Lower leg skin (tissue), 4 donors: ENCODE data around the gene TMPRSS6. TPM values are rescaled to one million over a fixed set of nuclear protein-coding genes. Genes with fewer than 3 reads are reported as not detected.
A peak's percentile ranks its signal among the peaks of the same experiment; 100 is the strongest.

Experiments
- DNase-seq, 2 donors: peaks; one replicate each; pipeline ENCODE4 v3.0.0-alpha.2; 2019; ENCODE audit warnings: low spot score in 2 of 2
- H3K4me3 ChIP-seq: fragments of 200-600 bp; sonication (generic); 2 replicates; pipeline ENCODE4 v1.5.1; 2017; ENCODE audit warnings: mild to moderate bottlenecking, low read depth; ENCODE audit not compliant: poor library complexity, severe bottlenecking
- CTCF ChIP-seq, 3 donors: fragments of 450-650 bp; IDR thresholded peaks; one replicate each; pipeline ENCODE4 v1.5.1; 2016; ENCODE audit warnings: antibody characterized with exemption in 3 of 3, mild to moderate bottlenecking in 3 of 3, moderate library complexity in 2 of 3
- POLR2A ChIP-seq, 2 donors: fragments of 450-650 bp; IDR thresholded peaks; one replicate each; pipeline ENCODE4 v1.6.1; 2016 to 2017; ENCODE audit warnings: antibody characterized with exemption in 2 of 2, mild to moderate bottlenecking in 1 of 2, moderate library complexity in 1 of 2
- WGBS, 2 donors: methylation state at CpG; one replicate each; pipeline ENCODE4 v1.1.5; 2018; 5-methylcytosine and 5-hydroxymethylcytosine counted together
- intact Hi-C: fragments of 100-400 bp; cut with DNase I; formaldehyde crosslinking; loops from one replicate; pipeline ENCODE4 v1.15.0; 2023; ENCODE audit warnings: low total_unique reads
- total RNA-seq, 4 donors: library from RNA; depleted of rRNA; stranded (reverse); fragments of >200 nt; gene quantifications; one replicate each; pipeline ENCODE4 v1.1.0, GENCODE V29; 2016

Gene TMPRSS6
- total RNA-seq, 4 donors from 2014 or later, result 0.65 to 7.5 (median 2.8) TPM

DNA sequence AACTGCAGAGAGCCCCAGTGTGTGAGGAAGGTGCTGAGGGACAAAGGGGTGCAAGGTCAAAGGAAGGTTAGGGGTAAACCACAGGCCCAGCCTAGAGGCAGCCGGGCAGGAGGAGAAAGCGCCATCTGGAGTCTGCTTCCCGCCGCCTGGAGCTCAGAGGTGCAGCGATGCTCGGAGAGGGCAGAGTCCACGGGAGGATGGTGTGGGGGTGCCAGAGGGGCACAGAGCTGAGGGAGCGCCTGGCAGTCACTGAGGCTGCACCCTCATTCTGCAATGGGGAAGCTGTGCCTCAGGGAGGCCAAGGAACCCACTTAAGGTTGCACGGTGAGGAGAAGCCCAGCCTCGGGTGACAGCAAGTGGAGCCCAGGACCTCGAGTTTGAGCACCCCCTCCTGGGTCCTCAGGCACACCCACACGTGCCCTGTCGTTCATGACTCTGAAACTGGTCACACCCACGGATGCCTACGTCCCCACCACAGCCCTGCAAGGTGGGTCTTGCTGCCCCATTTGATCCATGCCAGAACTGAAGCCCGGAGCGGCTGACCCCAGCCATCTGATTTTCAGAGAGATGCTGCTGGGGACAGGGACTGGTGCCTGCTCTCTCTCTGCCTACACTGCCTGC is 38.6 kb upstream of the TMPRSS6 start:
- DNase-seq, result no peak
- 63 to 70% methylated on average over 16 to 17 of the region's 17 CpGs for WGBS, 2 donors
- no peak for TF ChIP-seq CTCF (IDR thresholded peaks at IDR 0.05)
- no peak for TF ChIP-seq POLR2A (IDR thresholded peaks at IDR 0.05)
- intact Hi-C loops, result loop anchor here (10.0 kb wide), 1 partner anchor 1393 kb away; no protein-coding TSS in a partner anchor
- no peak overlapping the region for H3K4me3 ChIP-seq

DNA sequence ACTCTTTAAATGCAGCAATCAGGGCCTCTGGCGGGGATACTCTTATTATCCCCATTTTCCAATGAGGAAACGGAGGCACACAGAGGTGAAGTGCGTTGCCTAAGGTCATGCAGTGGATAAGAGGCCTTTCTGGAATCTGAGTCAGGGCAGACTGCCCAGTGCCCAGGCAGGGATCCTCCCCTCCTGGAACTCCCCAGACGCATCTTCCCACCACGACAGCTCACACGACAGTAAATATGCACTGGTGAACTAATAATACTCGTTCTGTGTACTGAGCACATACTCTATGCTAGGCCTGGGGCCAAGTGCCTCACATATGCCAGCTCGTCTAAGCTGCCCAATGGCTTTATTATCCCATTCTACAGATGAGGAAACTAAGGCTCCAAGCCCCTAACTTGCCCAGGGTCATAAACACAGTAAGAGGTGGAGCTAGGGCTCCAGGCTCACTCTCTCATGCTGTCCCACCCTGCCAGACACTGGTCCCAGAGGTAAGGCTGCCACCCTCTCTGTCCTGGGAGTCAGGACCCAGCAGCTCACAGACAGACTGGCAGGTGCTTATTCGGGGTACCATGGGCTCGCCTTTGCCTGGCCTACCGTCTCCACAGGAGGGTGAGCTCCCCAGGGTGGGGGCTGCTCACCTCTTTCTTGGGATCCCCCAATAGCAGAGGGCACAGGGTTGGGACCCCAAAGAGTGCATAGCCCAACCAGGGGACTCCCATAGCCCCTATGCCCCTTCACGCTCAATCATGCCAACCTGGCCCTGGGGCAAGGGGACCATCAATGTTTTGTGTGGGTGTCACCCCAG is 37.9 kb upstream of the TMPRSS6 start:
- TF ChIP-seq POLR2A (IDR thresholded peaks at IDR 0.05), result no peak
- no peak for TF ChIP-seq CTCF (IDR thresholded peaks at IDR 0.05)
- DNase-seq, result no peak
- WGBS, 2 donors, result 69 to 70% methylated on average over 9 to 12 of the region's 12 CpGs
- intact Hi-C loops, result loop anchor here (10.0 kb wide), 1 partner anchor 1393 kb away; no protein-coding TSS in a partner anchor
- no peak overlapping the region for H3K4me3 ChIP-seq

- WGBS, 2 donors, result 75 to 80% methylated on average over 16 of the region's 16 CpGs
- no peak for DNase-seq
- no peak for TF ChIP-seq CTCF (IDR thresholded peaks at IDR 0.05)
- no peak for TF ChIP-seq POLR2A (IDR thresholded peaks at IDR 0.05)
- no peak overlapping the region for H3K4me3 ChIP-seq
- intact Hi-C loops, result loop anchor here (10.0 kb wide), 1 partner anchor 1392 kb away; no protein-coding TSS in a partner anchor
These were observed 37.1 kb upstream of the TMPRSS6 start for GRCh38 chr22:37146507-37147180.

GRCh38 chr22:37146051-37146385 is 36.5 kb upstream of the TMPRSS6 start:
- DNase-seq, result peak in 1 of 2 donors; percentile 39
- TF ChIP-seq POLR2A (IDR thresholded peaks at IDR 0.05) (no peak), CTCF (IDR thresholded peaks at IDR 0.05) (no peak)
- intact Hi-C loops, result loop anchor here (10.0 kb wide), 1 partner anchor 1391 kb away; no protein-coding TSS in a partner anchor
- WGBS, 2 donors, result 43 to 49% methylated on average over 6 of the region's 6 CpGs
- no peak overlapping the region for H3K4me3 ChIP-seq

DNA sequence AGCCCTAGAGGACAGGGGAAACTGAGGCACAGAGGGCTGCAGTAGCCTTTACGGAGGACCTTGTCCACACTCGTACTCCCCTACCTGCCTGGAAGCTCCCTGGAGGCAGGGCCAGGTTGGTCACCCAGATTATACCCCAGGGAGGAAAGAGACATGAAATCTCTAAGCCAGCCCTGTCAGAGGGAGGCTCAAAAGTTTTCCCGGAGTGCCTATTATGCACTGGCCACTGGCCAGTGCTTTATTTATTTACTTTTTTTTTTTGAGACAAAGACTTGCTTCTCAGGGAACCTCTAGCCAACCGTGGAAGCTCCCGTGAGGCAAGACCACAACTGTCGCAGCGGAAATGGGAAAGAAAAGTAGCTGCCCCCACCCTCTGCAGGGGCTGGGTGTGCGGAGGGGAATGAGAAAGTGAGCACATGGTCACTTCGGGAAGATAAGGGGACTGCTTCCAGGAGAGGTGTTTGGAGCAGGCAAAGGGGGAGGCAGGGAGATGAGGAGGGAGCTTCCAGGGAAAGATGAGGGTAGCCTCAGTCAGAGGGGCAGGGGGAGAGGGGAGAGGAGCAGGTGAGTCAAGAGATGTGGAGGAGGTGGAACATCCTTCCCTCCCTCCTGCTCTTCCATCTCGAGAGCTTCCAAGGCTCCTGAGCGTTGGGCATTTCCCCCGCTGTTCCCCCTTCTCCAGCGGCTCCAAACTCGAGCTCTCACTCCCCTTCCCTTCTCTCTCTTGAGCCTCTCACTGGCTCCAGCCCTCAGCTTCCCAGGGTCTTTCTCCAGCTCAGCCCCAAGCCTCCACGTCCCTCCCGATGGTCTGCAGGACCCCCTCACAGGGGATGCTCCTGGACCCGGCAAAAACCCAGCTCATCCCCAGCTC is 35.9 kb upstream of the TMPRSS6 start:
- no peak overlapping the region for H3K4me3 ChIP-seq
- intact Hi-C loops, result loop anchor here (10.0 kb wide), 1 partner anchor 1391 kb away; no protein-coding TSS in a partner anchor
- TF ChIP-seq CTCF (IDR thresholded peaks at IDR 0.05) (no peak), POLR2A (IDR thresholded peaks at IDR 0.05) (no peak)
- no peak for DNase-seq
- WGBS, 2 donors, result 25% methylated on average over 17 of the region's 17 CpGs
